ENCODE results near the gene MRTFA.

GRCh38 chr22:40534379-40535188, 101.9 kb downstream of the MRTFA start:
- TF ChIP-seq CTCF (IDR thresholded peaks at IDR 0.05 in 2 of 3, conservative IDR thresholded peaks at IDR 0.05 in 1 of 3; ENCODE audit: insufficient read depth in 2 of 3, low read depth in 1 of 3, low read length in 3 of 3) = no peak
- TF ChIP-seq POLR2A (conservative IDR thresholded peaks at IDR 0.05) = no peak
- no peak for TF ChIP-seq MEF2A (IDR thresholded peaks at IDR 0.05; ENCODE audit: control insufficient read depth, low read depth, low read length)
- no peak for TF ChIP-seq CBX1 (IDR thresholded peaks at IDR 0.05; ENCODE audit: low read depth)
- no peak for TF ChIP-seq SMC3 (conservative IDR thresholded peaks at IDR 0.05; ENCODE audit: insufficient read depth, low read depth, low read length)
- TF ChIP-seq EHMT2 (IDR thresholded peaks at IDR 0.05) = no peak
- no peak for TF ChIP-seq EZH2 (IDR thresholded peaks at IDR 0.05; ENCODE audit: borderline replicate concordance, low read depth, low read length)
- no peak for TF ChIP-seq E2F4 (CRISPR knock-in tag; IDR thresholded peaks at IDR 0.05; ENCODE audit: low read depth)
- TF ChIP-seq ARID1B (IDR thresholded peaks at IDR 0.05) = no peak
- no peak for TF ChIP-seq HDAC2 (IDR thresholded peaks at IDR 0.05)
- no peak for TF ChIP-seq RCOR1 (IDR thresholded peaks at IDR 0.05; ENCODE audit: borderline replicate concordance in 1 of 2, low read depth in 2 of 2, low read length in 2 of 2)
- no peak for TF ChIP-seq KDM1A (IDR thresholded peaks at IDR 0.05)
- TF ChIP-seq CREB1 (IDR thresholded peaks at IDR 0.05) = no peak
- no peak for TF ChIP-seq CREB1 (CRISPR knock-in tag; IDR thresholded peaks at IDR 0.05)
- no peak for TF ChIP-seq HMGN3 (IDR thresholded peaks at IDR 0.05; ENCODE audit: borderline replicate concordance, extremely low read depth, insufficient read length, low read depth, low read length)
